Measurements from ENCODE around the gene C14orf180. TPM values are rescaled to one million over a fixed set of nuclear protein-coding genes. Genes with fewer than 3 reads are reported as not detected.

The C14orf180 gene
- polyA plus RNA-seq, 3 donors: not detected

DNA sequence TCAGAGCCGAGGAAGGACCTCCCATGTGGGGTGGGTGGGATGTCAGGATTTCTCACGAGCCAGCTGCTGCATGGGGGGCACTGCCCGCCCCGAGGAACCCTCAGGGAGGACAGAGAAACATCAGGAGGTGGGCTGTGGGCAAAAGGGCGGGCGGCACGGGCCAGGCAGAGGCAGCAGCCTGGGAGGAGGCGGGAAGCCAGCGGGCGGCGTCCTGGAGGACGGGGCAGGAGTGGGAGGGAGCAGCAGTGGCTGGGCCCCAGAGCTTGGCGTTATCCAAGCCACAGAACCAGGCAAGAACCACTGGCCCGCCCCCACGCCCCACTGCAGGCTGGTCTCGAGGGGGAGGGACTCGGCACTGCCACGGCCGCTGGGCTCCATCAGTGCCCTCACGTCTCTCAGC lies 2.4 kb downstream of the C14orf180 start:
- Histone ChIP-seq H3K27me3 (ENCODE audit: control insufficient read depth in 2 of 2, insufficient read depth in 2 of 2, low read length in 2 of 2) (no peaks in the 10 kb centered on the region), H3K27ac (ENCODE audit: low read depth in 1 of 2, low read length in 2 of 2) (no peak overlapping the region), H3K36me3 (replicated peaks in 1 of 2; ENCODE audit: control insufficient read depth in 1 of 2, insufficient read depth in 2 of 2, low read length in 2 of 2) (no peaks in the 10 kb centered on the region), H3K9me3 (replicated peaks in 1 of 2; ENCODE audit: control insufficient read depth in 1 of 2, insufficient read depth in 1 of 2, low read length in 2 of 2) (no peaks in the 10 kb centered on the region), H3K4me3 (replicated peaks in 1 of 3; ENCODE audit: low read depth in 2 of 3, low read length in 3 of 3) (no peak overlapping the region), H2AFZ (ENCODE audit: insufficient read depth, low read depth, low read length, poor library complexity, severe bottlenecking) (no peak overlapping the region), H3K4me1 (ENCODE audit: control insufficient read depth in 1 of 2, insufficient read depth in 2 of 2, low read length in 2 of 2) (no peaks in the 10 kb centered on the region), H3K4me2 (replicated peaks; ENCODE audit: extremely low read depth, low read length, poor library complexity, severe bottlenecking) (no peak overlapping the region), H3K79me2 (ENCODE audit: insufficient read depth, low read length) (no peaks in the 10 kb centered on the region), H3K9ac (ENCODE audit: insufficient read depth, low read length, poor library complexity, severe bottlenecking) (no peak overlapping the region), H4K20me1 (ENCODE audit: insufficient read depth, low read length) (no peaks in the 10 kb centered on the region)
- no peak for TF ChIP-seq CTCF (IDR thresholded peaks at IDR 0.05)
- DNase-seq: no peak
- 76% methylated on average over 20 of the region's 20 CpGs for WGBS (ENCODE audit: insufficient coverage)
- Mint-ChIP-seq H3K27ac (no peak overlapping the region), H3K4me3 (no peak overlapping the region), H3K27me3 (ENCODE audit: low read depth in 3 of 3) (peaks cover 1 to 6% (median 3%) of the 10 kb centered on the region in 3 donors), H3K4me1 (no peaks in the 10 kb centered on the region), H3K36me3 (no peaks in the 10 kb centered on the region), H3K9me3 (no peaks in the 10 kb centered on the region)
- intact Hi-C loops (cut with micrococcal nuclease): no loop called here

DNA sequence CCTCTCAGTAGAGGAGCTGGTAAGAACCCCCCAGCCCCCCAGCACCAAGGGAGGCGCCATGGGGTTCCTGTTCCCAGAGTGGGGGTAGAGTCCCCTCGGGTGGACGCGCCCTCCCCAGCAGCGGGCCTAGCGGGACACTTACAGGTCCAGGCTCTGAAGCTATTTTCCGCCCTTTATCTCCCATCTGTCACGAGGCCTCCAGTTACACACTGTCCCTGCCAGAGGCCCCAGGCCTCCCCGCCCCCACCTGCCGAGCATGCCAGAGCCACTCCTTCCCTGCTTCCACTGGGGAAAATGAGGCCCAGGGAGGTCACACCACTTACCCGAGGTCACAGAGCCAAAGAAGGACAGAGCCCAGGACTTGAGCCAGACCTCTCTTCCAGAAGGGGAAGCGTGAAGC lies 3.1 kb downstream of the C14orf180 start:
- no peaks in the 10 kb centered on the region for H3K4me1 Mint-ChIP-seq
- Histone ChIP-seq H3K4me1 (ENCODE audit: control insufficient read depth in 1 of 2, insufficient read depth in 2 of 2, low read length in 2 of 2) (no peaks in the 10 kb centered on the region), H3K9ac (ENCODE audit: insufficient read depth, low read length, poor library complexity, severe bottlenecking) (no peak overlapping the region), H3K9me3 (replicated peaks in 1 of 2; ENCODE audit: control insufficient read depth in 1 of 2, insufficient read depth in 1 of 2, low read length in 2 of 2) (no peaks in the 10 kb centered on the region), H3K79me2 (ENCODE audit: insufficient read depth, low read length) (no peaks in the 10 kb centered on the region), H3K4me2 (replicated peaks; ENCODE audit: extremely low read depth, low read length, poor library complexity, severe bottlenecking) (no peak overlapping the region), H3K36me3 (replicated peaks in 1 of 2; ENCODE audit: control insufficient read depth in 1 of 2, insufficient read depth in 2 of 2, low read length in 2 of 2) (no peaks in the 10 kb centered on the region), H3K27me3 (ENCODE audit: control insufficient read depth in 2 of 2, insufficient read depth in 2 of 2, low read length in 2 of 2) (no peaks in the 10 kb centered on the region), H4K20me1 (ENCODE audit: insufficient read depth, low read length) (no peaks in the 10 kb centered on the region), H3K4me3 (replicated peaks in 1 of 3; ENCODE audit: low read depth in 2 of 3, low read length in 3 of 3) (no peak overlapping the region), H3K27ac (ENCODE audit: low read depth in 1 of 2, low read length in 2 of 2) (no peak overlapping the region), H2AFZ (ENCODE audit: insufficient read depth, low read depth, low read length, poor library complexity, severe bottlenecking) (no peak overlapping the region)
- H3K27ac Mint-ChIP-seq: no peak overlapping the region
- no peak overlapping the region for H3K4me3 Mint-ChIP-seq
- peaks cover 1 to 6% (median 3%) of the 10 kb centered on the region in 3 donors for H3K27me3 Mint-ChIP-seq (ENCODE audit: low read depth in 3 of 3)
- H3K9me3 Mint-ChIP-seq: no peaks in the 10 kb centered on the region
- 72% methylated on average over 12 of the region's 12 CpGs for WGBS (ENCODE audit: insufficient coverage)
- DNase-seq: no peak
- no peaks in the 10 kb centered on the region for H3K36me3 Mint-ChIP-seq
- no peak for TF ChIP-seq CTCF (IDR thresholded peaks at IDR 0.05)
- intact Hi-C loops (cut with micrococcal nuclease): no loop called here

Measured in CD14-positive monocyte (primary cell).